NCI-H2196 treated with DMSO at 0.1 percent for 48 hours (cell line): ENCODE measurements around the gene TIMM21.

Source experiments
- DNase-seq: peaks from one replicate; lab custom pipeline; 2025; ENCODE audit not compliant: unreplicated experiment; lab: John Stamatoyannopoulos, UW

Gene TIMM21

GRCh38 chr18:74147779-74148542 lies at the start of gene TIMM21, which contains the start of gene FBXO15:
TIMM21 (plus strand) TSS chr18:74148523; CDS start chr18:74148809, 286 bp downstream.
FBXO15 (minus strand) TSS chr18:74147834; CDS start chr18:74147785, 49 bp downstream.
- peak; percentile 93 for DNase-seq

- DNase-seq: no peak
These were observed 39.9 kb upstream of the TIMM21 start for GRCh38 chr18:74108460-74108859.

- DNase-seq: no peak
These were observed 38.2 kb upstream of the TIMM21 start for GRCh38 chr18:74110149-74110548.

GRCh38 chr18:74110976-74111375 lies 37.3 kb upstream of the TIMM21 start:
- DNase-seq: no peak

- no peak for DNase-seq
These were observed 34.6 kb upstream of the TIMM21 start for GRCh38 chr18:74113711-74114110.

GRCh38 chr18:74114116-74114515 lies 34.2 kb upstream of the TIMM21 start:
- no peak for DNase-seq

- DNase-seq: no peak
These were observed 33.3 kb upstream of the TIMM21 start for GRCh38 chr18:74115046-74115445.

- DNase-seq: no peak
These were observed 31.4 kb upstream of the TIMM21 start for GRCh38 chr18:74116633-74117554.

- no peak for DNase-seq
These were observed 25.1 kb upstream of the TIMM21 start for GRCh38 chr18:74123200-74123599.

- no peak for DNase-seq
These were observed 23.7 kb upstream of the TIMM21 start for GRCh38 chr18:74124642-74125041.

- no peak for DNase-seq
These were observed 21.4 kb upstream of the TIMM21 start for GRCh38 chr18:74126684-74127655.

- DNase-seq: no peak
These were observed 20.2 kb upstream of the TIMM21 start for GRCh38 chr18:74128159-74128558.

- no peak for DNase-seq
These were observed 17.2 kb upstream of the TIMM21 start for GRCh38 chr18:74131124-74131523.

GRCh38 chr18:74132201-74132600 lies 16.1 kb upstream of the TIMM21 start:
- DNase-seq: no peak

- DNase-seq: no peak
These were observed 10.3 kb upstream of the TIMM21 start for GRCh38 chr18:74137920-74138538.

GRCh38 chr18:74139411-74139810 lies 8.9 kb upstream of the TIMM21 start:
- no peak for DNase-seq

- no peak for DNase-seq
These were observed 8.4 kb upstream of the TIMM21 start for GRCh38 chr18:74139888-74140287.

GRCh38 chr18:74140582-74140981 lies 7.7 kb upstream of the TIMM21 start:
- no peak for DNase-seq

- DNase-seq: no peak
These were observed 6.7 kb upstream of the TIMM21 start for GRCh38 chr18:74141667-74142066.

GRCh38 chr18:74142252-74142651 lies 6.1 kb upstream of the TIMM21 start:
- DNase-seq: no peak
